Loucy (cell line): Measurements from ENCODE around the gene PEDS1.

Experiments used
- H2AFZ ChIP-seq: fragments of 200-600 bp; sonication (generic); 2 replicates; pipeline ENCODE4 v1.6.0; 2016; ENCODE audit warnings: antibody characterized with exemption, mild to moderate bottlenecking, low read length, moderate library complexity
- H3F3A ChIP-seq: fragments of 200-600 bp; 2 replicates; pipeline ENCODE4 v1.6.0; 2016; ENCODE audit warnings: antibody characterized with exemption, low read depth, mild to moderate bottlenecking
- H3K27me3 ChIP-seq: fragments of 200-600 bp; sonication (generic); 2 replicates; pipeline ENCODE4 v1.6.1; 2014; ENCODE audit warnings: low read length, mild to moderate bottlenecking; ENCODE audit not compliant: insufficient read depth, poor library complexity, severe bottlenecking
- H3K36me3 ChIP-seq: fragments of 200-600 bp; sonication (generic); 2 replicates; pipeline ENCODE4 v1.6.1; 2016; ENCODE audit warnings: low read length; ENCODE audit not compliant: insufficient read depth
- H3K4me1 ChIP-seq: fragments of 200-600 bp; sonication (generic); 2 replicates; pipeline ENCODE4 v1.5.1; 2014; ENCODE audit warnings: low read length, mild to moderate bottlenecking; ENCODE audit not compliant: insufficient read depth, poor library complexity, severe bottlenecking
- H3K4me2 ChIP-seq: fragments of 200-600 bp; sonication (generic); 2 replicates; pipeline ENCODE4 v1.6.0; 2014; ENCODE audit warnings: antibody characterized with exemption, low read length, low read depth, mild to moderate bottlenecking; ENCODE audit not compliant: poor library complexity, severe bottlenecking
- H3K4me3 ChIP-seq: fragments of 200-600 bp; sonication (generic); 2 replicates; pipeline ENCODE4 v1.5.1; 2014; ENCODE audit warnings: low read length, mild to moderate bottlenecking, mixed read lengths; ENCODE audit not compliant: poor library complexity, severe bottlenecking
- H3K79me2 ChIP-seq: fragments of 200-600 bp; sonication (generic); 2 replicates; pipeline ENCODE4 v1.6.1; 2014; ENCODE audit warnings: low read length; ENCODE audit not compliant: insufficient read depth
- H3K9ac ChIP-seq: fragments of 200-600 bp; sonication (generic); 2 replicates; pipeline ENCODE4 v1.6.0; 2014; ENCODE audit warnings: mild to moderate bottlenecking, low read depth, low read length, moderate library complexity; ENCODE audit not compliant: poor library complexity, severe bottlenecking
- H3K9me2 ChIP-seq: fragments of 200-600 bp; sonication (generic); replicated peaks from 2 replicates; pipeline ENCODE4 v1.6.1; 2016; ENCODE audit warnings: low read depth, low read length, mixed read lengths
- H3K9me3 ChIP-seq: fragments of 200-600 bp; sonication (generic); 2 replicates; pipeline ENCODE4 v1.6.1; 2014; ENCODE audit warnings: mild to moderate bottlenecking, antibody characterized with exemption, low read length, low read depth; ENCODE audit not compliant: insufficient read depth
- H4K20me1 ChIP-seq: fragments of 200-600 bp; sonication (generic); 2 replicates; pipeline ENCODE4 v1.6.0; 2014; ENCODE audit warnings: antibody characterized with exemption, low read length, mild to moderate bottlenecking; ENCODE audit not compliant: insufficient read depth, poor library complexity, severe bottlenecking
- EZH2phosphoT487 ChIP-seq: fragments of 200-600 bp; IDR thresholded peaks from 2 replicates; pipeline ENCODE4 v1.6.1; 2018; ENCODE audit warnings: antibody characterized with exemption, mild to moderate bottlenecking, moderate library complexity, borderline replicate concordance
- TF ChIP-seq, protein P1 (sequence below): fragments of 200-600 bp; sonication (generic); conservative IDR thresholded peaks from 2 replicates; pipeline ENCODE4 v1.5.1; 2014; ENCODE audit warnings: mild to moderate bottlenecking, antibody characterized with exemption, low read length

PEDS1 gene

DNA sequence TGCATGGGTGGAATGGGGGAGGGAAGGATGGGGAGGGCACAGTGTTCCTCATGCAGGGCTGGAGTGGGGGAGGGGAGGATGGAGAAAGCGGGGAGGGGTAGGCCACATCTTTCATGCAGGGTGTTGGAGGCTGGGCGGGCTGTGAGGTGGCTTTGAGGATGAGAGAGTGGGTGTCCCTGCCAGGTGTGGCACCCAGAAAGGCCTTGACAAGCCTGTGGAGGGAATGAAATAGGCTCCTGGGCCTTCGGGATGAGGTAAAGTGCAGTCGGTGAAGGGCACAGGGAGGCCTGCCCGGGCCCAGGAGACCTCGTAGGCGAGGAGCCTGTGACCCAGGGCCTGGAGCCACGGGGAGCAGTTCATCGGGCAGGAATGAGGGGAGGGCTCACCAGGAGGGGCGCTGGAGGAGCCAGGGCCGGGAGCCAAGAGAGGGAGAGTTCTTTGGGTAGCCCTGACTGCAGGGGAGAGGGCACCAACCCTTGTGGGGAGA is 44.7 kb upstream of the PEDS1 start:
- Histone ChIP-seq H4K20me1 (peaks cover 4% of the 10 kb centered on the region), H3K9ac (no peak overlapping the region), H3K79me2 (peaks cover 12% of the 10 kb centered on the region), H2AFZ (no peak overlapping the region), H3K36me3 (no peaks in the 10 kb centered on the region), H3F3A (no peaks in the 10 kb centered on the region), H3K4me1 (peaks cover 5% of the 10 kb centered on the region), H3K9me3 (no peaks in the 10 kb centered on the region), H3K4me3 (no peak overlapping the region), H3K27me3 (no peaks in the 10 kb centered on the region), H3K9me2 (no peaks in the 10 kb centered on the region), H3K4me2 (no peak overlapping the region)
- TF ChIP-seq, protein P1, sequence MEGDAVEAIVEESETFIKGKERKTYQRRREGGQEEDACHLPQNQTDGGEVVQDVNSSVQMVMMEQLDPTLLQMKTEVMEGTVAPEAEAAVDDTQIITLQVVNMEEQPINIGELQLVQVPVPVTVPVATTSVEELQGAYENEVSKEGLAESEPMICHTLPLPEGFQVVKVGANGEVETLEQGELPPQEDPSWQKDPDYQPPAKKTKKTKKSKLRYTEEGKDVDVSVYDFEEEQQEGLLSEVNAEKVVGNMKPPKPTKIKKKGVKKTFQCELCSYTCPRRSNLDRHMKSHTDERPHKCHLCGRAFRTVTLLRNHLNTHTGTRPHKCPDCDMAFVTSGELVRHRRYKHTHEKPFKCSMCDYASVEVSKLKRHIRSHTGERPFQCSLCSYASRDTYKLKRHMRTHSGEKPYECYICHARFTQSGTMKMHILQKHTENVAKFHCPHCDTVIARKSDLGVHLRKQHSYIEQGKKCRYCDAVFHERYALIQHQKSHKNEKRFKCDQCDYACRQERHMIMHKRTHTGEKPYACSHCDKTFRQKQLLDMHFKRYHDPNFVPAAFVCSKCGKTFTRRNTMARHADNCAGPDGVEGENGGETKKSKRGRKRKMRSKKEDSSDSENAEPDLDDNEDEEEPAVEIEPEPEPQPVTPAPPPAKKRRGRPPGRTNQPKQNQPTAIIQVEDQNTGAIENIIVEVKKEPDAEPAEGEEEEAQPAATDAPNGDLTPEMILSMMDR = no peak
- no peak for TF ChIP-seq EZH2phosphoT487

DNA sequence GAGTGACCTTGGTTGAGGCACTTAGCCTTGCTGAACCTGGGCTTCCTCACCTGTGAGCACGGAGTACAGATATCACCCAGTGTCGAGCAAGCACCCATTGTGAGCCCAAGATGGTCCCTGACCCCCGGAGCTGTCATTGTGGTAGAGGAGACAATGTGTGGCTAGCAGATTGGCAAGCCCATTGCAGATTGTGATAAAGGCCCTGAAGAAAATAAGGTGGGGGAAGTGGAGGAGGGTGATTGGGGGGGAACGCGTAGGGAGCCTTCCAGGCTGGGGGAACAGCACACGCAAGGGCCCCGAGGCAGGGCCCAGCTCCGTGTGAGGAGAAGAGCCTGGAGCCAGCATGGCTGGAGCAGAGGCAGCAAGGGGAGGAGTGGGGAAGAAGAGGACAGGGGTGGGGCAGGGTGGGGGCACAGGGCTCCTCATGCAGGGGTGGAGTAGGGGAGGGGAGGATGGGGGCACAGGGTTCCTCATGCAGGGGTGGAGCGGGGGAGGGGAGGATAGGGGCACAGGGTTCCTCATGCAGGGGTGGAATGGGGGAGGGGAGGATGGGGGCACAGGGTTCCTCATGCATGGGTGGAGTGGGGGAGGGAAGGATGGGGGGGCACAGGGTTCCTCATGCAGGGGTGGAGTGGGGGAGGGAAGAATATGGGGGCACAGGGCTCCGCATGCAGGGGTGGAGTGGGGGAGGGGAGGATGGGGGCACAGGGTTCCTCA is 44.1 kb upstream of the PEDS1 start:
- no peak overlapping the region for H3K9ac ChIP-seq
- no peak overlapping the region for H3K4me2 ChIP-seq
- no peaks in the 10 kb centered on the region for H3K9me3 ChIP-seq
- peaks cover 11% of the 10 kb centered on the region for H3K4me1 ChIP-seq
- H2AFZ ChIP-seq = no peak overlapping the region
- no peaks in the 10 kb centered on the region for H3K27me3 ChIP-seq
- H3F3A ChIP-seq = no peaks in the 10 kb centered on the region
- no peaks in the 10 kb centered on the region for H3K36me3 ChIP-seq
- H4K20me1 ChIP-seq = peaks cover 10% of the 10 kb centered on the region
- H3K79me2 ChIP-seq = peaks cover 18% of the 10 kb centered on the region
- no peak for TF ChIP-seq EZH2phosphoT487
- TF ChIP-seq, protein P1 = no peak
- H3K4me3 ChIP-seq = no peak overlapping the region
- no peaks in the 10 kb centered on the region for H3K9me2 ChIP-seq

DNA sequence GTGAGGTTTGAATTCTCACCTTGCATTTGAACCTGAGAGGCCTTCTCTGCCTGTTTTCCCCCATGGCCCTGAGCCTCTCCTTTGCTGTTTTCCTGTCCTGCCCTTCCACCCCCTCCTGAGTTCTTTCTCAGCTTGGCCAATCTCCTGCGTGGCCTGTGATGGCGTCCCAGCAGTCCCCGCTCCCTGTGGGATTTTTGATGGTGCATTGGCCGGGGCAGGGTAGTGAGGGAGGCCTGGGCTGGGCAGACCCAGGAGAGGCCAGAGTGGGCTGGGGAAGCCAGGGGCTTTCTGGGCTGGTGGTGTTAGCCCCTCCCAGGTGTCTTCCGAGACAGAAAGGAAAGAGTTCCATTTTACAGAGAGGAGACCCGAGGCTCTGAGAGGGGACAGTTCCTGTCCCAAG is 43.4 kb upstream of the PEDS1 start:
- TF ChIP-seq EZH2phosphoT487 = no peak
- TF ChIP-seq, protein P1 = no peak
- H4K20me1 ChIP-seq = peaks cover 13% of the 10 kb centered on the region
- H3K27me3 ChIP-seq = no peaks in the 10 kb centered on the region
- no peak overlapping the region for H3K4me3 ChIP-seq
- no peaks in the 10 kb centered on the region for H3K36me3 ChIP-seq
- no peaks in the 10 kb centered on the region for H3K9me3 ChIP-seq
- peaks cover 15% of the 10 kb centered on the region for H3K4me1 ChIP-seq
- H3F3A ChIP-seq = no peaks in the 10 kb centered on the region
- H3K9ac ChIP-seq = no peak overlapping the region
- H3K9me2 ChIP-seq = no peaks in the 10 kb centered on the region
- H2AFZ ChIP-seq = no peak overlapping the region
- H3K79me2 ChIP-seq = peaks cover 20% of the 10 kb centered on the region
- H3K4me2 ChIP-seq = no peak overlapping the region
